AG20443 (cell line): ENCODE data around the gene TENT4A.
"Not testable (repeated sequence)": the region's sequence is repeated elsewhere in the genome, so short reads cannot be mapped to it uniquely, and the experiment has no call there.

Experiments used
- DNase-seq: peaks from one replicate; pipeline ENCODE4 v3.0.0; 2012; ENCODE audit warnings: low spot score, mixed read lengths

TENT4A gene

DNA sequence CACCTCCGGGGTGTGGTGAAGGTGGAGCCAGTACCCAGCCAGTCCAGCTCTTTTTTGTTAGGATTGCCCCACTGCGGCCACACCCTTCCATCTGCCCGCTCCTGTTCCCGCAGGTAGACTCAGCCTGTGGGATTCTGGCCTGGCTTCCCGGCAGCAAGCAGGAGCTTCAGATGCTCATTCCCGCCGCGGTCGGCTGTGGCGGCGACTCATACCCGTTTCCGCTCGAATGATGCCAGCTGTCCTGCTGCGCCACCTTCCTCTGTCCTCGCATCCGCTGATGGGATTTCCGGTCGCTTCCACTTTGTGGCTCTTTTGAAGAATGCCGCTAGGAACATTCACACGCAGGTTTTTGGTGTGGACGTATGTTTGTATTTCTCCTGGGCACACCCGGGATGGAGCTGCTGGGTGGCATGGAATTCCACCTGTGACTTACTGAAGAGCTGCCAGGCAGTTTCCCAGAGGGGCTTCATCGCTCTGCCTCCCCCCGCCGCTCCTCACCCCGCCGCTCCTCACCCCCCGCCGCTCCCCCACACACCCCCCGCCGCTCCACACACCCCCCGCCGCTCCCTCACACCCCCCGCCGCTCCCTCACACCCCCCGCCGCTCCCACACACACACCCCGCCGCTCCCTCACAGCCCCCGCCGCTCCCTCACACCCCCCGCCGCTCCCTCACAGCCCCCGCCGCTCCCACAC is 60.3 kb downstream of the TENT4A start:
- DNase-seq: no peak

DNA sequence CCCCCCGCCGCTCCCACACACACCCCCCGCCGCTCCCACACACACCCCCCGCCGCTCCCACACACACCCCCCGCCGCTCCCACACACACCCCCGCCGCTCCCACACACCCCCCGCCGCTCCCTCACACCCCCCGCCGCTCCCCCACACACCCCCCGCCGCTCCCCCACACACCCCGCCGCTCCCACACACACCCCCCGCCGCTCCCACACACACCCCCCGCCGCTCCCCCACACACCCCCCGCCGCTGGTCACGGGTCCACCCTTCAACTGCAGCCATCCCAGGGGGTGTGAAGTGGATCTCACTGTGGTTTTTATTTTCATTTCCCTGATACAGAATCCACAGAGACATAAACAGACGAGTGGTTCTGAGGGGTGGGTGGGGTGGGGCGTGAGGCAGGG is 61.0 kb downstream of the TENT4A start:
- DNase-seq: not testable (repeated sequence)

DNA sequence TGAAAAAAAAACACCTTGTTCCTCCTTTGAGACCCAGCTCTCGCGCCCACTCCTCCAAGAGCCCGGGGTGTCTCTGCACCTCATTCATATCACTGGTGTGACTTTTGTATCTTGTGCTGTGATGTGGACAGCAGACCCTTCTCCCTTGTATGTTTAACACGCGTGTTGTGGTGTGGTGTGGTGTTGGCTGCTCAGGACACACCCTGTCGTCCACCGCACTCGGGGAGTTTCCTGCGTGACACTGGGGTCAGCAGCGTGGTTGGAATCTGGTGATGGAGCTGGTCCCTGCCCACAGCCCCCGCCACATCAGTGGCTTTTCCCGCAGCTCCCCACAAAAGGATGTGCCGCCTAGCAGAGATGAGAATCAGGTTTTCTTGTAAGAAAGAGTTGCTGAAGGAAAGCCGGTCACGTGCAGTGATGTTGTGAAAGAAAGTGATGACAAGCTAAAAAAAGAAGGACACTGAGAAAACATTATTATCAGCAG is 61.5 kb downstream of the TENT4A start:
- no peak for DNase-seq

DNA sequence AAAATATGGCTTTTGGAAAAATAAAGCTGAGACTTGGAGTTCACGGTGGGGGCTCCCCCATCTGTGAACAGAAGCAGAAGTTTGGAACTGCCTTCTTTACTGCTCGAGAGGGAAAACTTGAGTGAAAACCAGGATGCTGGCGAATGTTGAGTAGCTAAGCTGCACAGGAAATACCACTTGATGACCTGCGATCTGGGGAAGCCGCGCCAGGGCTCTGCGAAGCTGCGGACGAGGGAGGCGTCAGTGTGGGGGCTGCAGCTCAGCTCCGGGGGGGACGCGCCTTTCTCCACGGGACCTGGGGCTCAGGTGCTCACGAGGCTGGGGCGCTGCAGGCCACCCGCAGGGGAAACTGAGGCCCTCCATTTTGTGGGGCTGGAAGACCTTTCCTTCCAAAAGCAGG is 62.3 kb downstream of the TENT4A start:
- DNase-seq: no peak

DNA sequence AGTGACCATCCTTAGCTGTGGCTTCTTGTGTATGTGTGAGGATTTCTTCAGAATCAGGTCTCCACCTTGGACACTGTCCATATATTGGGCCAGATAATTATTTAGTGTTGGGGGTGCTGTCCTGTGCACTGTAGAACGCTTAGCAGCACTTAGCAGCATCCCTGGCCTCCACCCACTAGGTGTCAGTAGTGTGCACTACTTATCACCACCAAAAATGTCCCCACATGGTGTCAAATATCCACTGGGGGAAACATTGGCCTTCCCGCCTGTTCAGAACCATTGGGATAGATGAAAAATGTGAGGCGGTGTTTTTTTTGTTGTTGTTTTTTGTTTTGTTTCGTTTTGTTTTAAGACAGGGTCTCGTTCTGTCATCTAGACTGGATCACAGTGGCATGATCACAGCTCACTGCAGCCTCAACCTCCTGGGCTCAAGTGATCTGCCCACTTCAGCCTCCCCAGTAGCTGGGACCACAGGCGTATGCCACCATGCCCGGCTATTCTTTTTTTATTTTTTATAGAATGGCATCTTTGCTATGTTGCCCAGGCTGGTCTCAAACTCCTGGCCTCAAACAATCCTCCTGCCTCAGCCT is 67.7 kb downstream of the TENT4A start:
- DNase-seq: no peak

DNA sequence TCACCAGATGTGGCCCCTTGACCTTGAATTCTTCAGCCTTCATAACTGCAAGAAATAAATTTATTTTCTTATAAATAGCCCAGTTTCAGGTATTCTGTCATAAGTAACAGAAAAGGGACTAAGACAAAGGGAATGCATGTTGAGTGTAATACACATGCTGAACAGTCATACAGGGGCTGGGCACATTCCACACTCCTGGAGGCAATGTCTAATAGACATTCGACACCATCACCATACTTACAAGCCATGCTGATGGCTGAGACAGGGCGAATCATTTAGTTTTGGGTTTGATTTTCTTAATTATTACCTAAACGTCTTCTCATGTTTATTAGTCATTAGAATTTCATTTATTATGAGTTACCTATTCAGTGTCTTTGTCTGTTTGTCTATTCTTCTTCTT is 68.5 kb downstream of the TENT4A start:
- DNase-seq: no peak

DNA sequence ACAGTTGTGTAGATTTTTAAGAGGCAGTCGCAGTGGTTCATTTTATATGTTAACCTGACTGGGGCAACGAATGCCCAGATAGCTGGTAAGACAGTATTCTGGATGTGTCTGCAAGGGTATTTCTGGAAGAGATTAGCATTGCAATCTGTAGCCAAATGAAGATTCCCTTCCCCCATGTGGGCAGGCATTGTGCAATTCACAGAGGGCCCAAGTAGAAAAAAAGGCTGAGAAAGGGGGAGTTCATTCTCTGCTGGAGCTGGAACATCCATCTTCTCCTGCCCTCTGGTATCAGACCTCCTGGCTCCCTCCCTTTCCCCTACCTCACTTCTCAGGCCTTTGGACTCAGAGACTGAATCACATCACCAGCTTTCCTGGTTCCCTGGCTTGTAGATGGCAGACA is 70.6 kb downstream of the TENT4A start:
- no peak for DNase-seq

DNA sequence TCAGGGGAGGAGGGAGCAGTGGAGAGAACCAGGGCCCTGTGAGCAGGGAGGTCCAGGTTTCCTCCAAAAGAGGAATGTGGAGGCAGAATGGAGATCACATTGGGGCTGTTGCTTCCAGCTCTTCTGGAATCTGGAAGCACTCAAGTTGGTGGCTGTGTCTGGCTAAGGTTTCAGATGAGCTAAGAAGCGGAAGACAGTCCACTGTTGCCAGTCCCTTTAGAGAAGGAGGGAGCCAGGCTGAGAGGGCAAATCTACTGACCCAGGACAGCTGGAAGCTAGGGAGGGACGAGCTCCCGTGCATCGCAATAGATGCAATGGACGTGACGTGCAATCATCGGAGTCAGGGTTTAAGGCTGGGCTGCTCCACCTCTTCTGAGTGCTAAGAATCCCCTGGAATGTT is 71.2 kb downstream of the TENT4A start:
- DNase-seq: no peak

DNA sequence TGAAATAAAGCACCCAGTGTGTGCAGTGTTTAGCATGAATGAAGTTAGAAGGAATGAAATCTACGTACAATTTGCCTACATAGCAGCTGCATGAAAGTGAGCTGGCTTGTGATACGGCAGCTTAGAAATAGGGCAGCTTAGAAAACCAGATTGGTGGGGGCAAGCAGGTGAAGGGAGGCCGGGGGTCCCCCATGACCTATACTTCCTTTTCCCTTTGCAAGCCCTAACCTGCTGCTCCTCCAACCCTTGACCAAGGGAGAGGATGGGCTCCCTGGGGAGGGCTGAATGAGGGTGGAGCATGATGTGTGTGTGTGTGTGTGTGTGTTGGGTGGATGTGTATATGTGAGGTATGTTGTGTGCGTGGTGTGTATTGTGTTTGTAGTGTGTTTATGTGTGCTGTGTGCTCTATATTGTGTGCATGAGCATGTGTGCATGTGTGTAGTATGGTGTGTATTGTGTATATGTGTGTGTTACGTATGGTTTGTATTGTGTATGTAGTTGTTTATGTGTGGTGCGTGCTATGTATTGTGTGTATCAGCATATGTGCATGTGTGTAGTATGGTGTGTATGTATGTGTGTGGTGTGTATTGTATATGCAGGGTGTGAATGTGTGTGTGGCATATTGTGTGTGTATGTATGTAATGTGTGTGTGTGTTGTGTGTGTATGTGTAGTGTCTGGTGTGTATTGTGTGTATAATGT is 72.1 kb downstream of the TENT4A start:
- no peak for DNase-seq

DNA sequence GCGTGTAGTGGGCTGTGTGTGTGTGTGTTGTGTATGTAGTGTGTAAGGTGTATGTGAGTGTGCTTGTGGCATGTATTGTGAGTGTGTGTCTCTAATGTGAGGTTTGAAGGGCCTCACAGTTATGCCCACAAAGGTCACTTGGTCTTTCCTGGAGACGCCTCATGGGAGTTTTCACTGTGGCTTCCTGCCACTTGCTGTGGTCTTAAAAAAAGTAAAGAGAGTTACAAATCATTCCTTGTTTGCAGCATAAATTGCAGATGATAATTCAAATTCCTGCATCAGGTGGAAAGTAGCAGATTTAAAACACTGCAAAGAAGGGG is 72.6 kb downstream of the TENT4A start:
- DNase-seq: no peak

DNA sequence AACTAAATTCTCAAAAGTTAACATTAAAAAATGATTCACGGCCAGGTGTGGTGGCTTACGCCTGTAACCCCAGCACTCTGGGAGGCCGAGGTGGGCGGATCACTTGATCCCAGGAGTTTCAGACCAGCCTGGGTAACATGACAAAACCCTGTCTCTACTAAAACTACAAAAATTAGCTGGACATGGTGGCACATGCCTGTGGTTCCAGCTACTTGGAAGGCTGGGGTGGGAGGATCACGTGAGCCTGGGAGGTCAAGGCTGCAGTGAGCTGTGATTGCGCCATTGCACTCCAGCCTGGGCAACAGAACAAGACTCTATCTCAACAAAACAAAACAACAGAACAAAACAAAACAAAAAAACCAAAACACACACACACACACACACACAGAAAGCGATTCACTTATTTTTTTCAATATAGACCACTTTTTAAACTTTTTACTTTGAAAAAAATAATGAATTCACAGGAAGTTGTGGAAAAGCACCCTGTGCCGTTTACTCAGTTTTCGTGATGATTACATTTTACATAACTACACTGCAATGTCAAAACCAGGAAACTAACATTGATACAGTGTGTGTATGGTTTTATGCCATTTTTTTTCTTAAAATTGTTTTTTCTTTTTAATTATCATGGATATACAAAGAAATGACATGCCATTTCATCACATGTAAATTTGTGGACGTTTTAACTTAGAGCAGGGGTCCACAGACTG is 73.7 kb downstream of the TENT4A start:
- DNase-seq: no peak

DNA sequence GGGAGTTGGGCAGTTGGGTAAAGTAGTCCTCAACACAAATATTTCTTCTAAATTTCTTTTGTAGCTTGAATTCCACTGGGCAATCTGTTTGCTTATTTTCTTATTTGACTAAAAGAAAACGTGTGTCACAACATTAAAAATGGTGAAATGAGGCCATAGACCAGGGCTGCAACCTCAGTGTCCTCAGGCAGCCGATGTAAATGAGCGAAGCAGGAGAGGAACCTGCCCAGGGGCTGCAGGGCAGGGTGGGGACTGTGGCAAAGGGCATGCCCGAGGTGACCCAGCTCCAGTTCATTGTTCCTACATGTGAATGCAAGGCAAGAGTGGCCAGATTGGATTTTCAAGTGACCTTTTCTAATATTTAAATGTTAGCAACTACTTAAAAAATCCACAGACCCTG is 74.7 kb downstream of the TENT4A start:
- no peak for DNase-seq

DNA sequence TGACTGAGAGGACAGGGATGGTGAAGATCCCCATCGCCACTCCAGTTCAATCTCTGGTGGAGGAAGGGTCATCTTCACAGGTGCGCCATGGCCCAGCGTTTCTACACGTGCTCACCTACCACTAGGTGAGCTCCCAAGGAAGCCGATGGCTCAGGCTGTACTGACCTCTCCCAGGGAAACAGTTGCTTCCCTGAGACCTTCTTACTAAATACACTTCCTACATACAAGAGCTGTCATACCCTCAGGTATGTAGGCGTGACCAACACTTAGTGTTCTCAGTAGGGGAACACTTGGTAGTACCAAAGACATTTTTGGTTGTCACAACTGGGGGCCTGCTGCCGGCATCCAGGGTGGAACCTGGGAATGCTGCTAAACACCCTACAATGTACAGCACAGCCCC is 75.2 kb downstream of the TENT4A start:
- DNase-seq: no peak

DNA sequence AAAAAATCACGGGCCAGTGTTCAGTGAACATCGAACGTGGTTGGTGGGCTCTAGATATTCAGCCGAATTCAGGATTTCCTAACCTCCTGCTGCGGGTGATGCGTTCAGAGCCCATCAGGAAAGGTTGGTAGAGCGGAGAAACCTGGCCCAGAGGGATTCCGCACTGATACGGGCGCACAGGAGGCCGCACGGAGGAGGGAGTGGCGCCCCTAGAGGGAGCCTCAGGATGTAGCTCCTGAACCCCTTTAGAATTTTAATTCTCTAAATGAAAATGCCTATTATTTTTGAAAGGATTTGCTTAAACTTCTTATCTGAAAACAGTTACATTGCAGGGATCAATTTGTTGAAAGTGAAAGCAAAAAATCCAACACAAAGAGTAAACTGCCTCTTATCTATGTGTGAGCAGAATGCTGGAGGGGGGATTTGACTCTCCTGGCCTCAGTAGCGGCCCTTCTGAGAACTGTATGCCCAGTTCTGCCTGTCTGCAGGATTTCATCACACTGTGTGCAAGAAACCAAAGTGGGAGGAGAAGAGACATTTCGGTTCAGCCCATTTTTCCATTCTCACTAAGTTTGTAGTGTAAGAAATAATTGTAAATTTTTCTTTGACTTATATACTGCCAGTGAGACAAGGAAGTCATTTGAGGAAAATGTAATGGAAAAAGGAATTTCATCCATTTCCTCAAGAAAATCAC is 75.9 kb downstream of the TENT4A start:
- DNase-seq: peak; percentile 18

DNA sequence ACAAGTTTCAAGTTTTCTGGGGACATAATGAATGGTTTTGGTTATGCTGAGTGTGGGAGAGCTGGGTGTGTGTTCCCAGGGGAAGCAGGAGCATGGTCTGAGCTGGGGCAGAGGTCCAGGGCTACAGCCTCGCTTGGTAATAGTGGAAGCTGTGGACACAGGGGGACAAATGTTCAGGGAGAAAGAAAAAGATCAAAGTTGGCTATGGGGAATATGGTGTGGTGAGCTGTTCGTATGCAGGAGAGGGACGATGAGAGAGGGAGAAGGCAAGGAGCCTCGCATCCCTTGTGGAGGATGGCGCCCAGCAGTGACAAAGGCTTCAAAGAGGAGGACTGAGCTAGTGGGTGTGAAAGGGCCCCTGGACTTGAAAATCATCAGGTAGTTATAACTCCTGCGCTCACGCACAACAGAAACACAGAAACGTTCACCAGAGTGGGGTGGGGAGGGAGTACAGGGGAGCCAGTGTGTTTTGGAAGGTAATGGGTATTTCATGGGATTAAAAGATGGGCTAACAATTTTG is 77.2 kb downstream of the TENT4A start:
- no peak for DNase-seq

DNA sequence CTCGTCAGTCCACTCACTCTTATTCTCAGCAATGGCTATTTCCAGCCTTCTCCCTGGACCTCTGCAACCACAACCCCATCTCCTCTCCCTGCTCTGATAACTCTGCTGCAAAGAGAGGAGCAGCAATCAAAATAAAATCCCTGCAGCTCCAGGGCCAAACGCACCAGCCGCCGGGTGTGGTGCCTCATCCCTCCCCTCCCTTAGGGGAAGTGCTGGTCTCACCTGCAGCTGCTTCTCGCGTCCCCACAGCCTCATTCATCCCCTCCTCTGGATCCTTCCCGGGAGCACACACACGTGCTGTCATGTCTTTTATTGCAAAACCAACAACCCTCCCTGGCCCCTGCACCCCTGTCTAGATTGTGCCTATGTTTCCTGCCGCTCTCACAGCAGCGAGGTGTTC is 77.8 kb downstream of the TENT4A start:
- no peak for DNase-seq

DNA sequence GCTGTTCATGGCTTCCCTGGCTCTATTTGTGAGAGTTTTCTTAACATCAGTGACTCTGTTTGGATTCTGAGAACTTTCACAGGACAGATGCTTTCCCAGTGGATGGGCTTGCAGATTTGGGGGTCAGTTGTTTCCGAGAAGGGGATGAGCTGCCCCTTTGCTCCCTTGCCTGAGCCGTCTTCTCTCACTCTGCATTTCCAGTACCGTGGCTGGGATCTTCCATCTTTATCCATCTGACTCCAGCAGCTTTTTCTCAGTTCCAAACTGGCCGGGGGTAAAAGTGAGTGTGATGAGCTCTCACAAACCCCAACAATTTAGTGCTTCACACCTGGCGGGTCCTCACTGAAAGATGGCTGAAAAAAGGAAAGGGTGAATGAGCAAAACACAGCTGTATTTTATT is 79.1 kb downstream of the TENT4A start:
- no peak for DNase-seq

DNA sequence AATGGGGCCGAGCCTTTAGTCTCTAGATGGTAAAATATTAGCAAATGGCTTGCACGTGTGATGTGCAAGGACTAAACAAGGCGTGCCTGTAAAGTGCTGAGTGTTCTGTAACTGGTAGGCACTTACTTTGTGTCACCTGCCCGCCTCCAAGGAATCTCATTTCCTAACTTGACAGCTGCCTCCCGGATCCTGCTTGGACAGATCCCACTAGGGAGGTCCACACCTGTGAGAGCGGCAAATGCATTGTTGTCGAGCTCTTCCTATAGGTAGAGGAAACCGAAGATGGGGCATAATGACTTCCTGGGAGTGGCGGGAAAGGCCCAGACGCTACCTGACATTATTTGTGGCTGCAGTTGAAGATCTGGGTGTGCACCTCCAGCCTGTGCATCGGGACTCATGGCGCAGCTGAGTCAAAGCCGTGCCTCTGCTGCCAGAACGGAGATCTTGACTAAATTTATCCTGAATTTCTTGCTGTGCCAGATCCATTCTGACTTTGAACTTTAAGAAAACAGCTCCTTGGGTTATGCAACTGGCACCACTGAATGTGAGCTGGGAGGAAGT is 79.8 kb downstream of the TENT4A start:
- DNase-seq: no peak

DNA sequence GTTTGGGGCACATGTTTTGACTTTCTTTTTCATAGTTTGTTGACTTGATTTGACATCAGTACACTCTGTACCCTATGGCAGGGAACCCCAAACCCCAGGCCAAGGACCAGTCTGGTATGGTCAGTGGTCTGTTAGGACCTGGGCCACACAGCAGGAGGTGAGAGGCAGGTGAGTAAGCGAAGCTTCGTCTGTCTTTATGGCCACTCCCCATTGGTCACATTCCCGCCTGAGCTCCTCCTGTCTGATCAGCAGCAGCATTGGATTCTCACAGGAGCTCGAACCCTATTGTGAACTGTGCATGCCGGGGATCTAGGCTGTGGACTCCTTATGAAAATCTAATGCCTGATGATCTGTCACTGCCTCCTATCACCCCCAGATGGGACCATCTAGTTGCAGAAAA is 88.0 kb downstream of the TENT4A start:
- DNase-seq: no peak

DNA sequence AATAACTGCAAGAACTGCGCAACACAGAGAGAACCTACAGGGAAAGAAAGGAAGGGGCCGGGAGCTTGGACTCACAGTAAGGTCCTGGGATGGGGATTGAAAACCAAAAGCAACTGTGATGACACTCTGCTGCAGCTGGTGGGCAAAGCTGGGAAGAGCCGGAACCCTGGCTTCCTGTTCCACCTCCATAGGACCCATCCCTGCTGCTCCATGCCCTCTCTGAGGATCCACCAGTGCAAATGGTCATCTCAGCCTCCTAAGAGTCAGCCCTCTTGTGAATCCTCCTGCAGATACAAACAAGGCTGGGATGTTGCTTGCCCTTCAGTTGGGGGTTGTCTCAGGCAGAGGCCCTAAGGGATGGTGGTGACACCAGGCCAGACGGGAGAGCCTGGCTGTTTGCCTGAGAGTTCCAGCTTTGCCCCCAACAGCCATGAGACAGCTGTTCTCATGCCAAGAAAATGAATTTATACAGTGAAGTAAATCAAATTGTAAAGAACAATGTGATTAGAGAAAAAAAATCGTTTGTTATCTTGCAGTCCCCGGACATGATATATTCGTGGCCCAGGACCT is 90.8 kb downstream of the TENT4A start:
- no peak for DNase-seq

DNA sequence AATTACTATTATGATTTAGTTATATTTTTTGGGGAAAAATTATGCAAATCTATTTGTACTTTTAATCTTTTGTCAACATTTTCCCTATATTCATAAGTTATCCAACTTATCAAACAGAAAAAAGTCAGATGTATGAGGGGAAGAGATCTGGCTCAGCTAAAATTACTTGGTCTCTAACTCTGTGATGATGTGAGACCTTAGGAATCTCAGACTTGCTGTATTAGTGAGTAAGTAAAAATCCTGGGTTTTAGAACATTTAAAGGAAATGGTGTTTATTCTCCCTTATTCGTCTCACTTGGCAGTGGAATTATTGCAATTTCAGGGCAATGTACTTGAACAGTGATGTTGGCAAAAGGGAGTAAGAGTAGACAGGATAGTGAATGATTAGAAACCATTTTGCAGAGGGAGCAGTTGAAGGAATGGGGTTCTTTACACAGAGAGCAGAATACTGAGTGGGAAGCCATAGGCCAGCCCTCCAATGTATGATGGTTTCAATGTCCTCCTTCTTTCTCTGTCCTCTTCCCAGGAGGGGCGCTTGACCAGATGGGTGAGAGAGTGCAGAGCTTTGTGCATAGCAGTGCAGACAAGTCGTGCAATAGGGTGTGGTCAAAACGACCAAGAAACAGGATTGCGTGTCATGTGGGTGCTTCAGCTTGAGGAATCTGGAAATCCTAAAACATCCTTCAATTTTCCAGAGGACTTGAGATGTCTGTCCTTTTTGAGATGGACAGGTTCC is 91.7 kb downstream of the TENT4A start:
- DNase-seq: peak; percentile 53
